HG02943 (cell line): Measurements from ENCODE around the gene CORO2B.
"Not testable (repeated sequence)": the region's sequence is repeated elsewhere in the genome, so short reads cannot be mapped to it uniquely, and the experiment has no call there.

Experiments
- ATAC-seq: cut with Tn5 transposase; IDR thresholded peaks from one replicate; pipeline ENCODE4 v1.9.1; 2021; ENCODE audit warnings: mild to moderate bottlenecking, low read depth, moderate library complexity; ENCODE audit not compliant: unreplicated experiment

Gene CORO2B

DNA sequence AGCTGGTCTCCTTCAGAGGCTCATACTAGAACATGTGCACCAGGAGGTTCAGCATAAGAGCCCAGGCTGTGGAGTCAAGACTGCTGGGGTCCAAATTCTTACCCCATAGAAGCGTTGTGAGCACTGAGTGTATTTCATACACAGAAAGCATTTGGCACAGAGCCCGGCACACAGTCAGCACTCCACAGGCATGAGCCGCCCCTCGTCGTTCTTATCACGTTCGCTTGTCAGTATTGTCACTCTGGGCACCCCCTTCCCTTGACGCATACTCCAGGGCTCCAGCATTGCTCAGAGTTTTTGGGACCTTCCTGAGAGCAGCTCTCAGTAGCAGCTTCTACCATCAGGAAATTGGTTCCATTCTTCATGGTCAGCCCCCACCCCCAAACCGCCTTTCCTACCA, 25.2 kb downstream of the CORO2B start:
- no peak for ATAC-seq

DNA sequence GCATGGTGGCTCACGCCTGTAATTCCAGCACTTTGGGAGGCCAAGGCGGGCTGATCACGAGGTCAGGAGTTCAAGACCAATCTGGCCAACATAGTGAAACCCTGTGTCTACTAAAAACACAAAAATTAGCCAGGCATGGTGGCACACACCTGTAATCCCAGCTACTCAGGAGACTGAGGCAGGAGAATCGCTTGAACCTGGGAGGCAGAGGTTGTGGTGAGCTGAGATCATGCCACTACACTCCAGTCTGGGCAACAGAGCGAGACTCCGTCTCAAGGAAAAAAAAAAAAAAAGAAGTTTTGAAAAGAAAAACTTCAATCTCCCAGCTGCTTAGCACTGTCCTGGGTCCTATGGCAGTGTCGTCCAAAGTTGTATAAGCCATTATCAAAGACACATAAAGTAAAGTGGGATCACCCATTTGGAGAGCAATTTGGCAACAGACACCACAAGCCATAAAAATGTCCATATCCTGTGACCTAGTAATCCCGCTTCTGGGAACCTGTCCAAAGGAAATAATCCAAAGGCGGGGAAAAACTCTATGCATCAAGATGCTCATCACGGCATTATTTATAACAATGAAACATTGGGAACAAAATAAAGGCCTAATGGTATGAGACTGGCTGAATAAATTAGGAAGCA, 26.2 kb downstream of the CORO2B start:
- not testable (repeated sequence) for ATAC-seq

DNA sequence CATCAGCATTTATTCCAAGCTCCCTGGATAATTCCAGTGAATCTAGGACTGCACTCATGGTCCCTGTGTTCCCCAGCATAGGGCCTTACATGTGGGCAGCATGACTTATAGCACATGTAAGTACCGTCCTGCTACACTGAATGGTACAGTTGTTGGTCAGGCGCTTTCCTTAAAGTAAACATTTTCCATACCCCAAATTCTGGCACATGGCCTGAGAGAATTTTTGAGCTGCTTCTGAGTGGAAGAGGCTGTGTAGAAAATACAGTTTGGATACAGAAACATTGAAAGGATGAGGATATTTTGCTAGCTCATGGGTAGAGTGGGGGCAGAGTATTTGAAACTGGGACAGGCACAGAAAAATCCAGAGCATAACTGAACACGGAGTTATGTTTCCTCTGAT, 27.6 kb downstream of the CORO2B start:
- ATAC-seq, result no peak

DNA sequence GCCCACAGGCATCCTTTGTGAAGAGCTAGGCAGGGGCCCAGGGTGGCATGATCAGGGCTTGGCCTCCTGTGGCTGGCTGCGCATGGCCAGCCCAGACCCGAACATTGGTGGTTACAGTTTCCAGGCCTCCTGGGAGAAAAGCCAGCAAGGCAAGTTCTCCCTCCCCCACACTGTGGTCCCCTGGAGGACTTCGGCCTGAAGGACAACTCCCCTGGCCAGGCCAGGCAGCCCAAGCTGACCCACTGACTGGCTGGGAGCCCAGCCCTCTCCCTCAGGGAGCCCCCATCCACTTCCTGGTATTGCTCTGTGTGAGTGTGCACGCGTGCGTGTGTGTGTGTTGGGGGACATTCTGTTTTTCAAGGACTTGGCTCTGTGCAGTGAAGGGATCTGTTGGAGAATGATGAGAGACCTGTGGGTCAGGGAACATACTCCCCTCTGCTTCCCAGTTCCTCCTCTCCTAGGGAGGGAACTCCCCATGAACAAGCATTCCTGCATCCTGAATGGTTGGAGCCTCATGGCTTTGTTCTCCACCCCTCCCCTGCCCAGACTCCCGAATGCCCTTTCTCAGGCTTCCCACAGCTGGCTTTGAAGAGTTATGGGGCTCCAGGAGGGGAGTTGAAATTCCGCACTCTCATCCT, 29.5 kb downstream of the CORO2B start:
- no peak for ATAC-seq

DNA sequence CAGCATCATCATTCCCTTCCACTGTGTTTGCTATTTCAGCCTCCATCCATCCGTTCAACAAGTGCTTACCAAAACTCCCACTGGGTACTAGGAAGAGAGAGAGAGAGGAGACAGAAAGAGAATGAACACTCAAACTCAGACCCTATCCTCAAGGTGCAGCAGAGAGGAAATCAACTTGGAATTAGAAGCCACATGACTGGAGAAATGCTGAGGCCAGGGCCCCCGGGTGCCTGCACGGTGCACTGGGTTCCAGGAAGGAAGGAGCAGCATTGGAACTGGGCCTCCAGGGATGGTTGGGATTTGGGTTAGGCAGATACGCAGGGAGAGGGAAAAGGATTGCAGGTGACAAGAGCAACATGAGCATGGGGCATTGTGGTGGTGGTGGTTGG, 30.0 kb downstream of the CORO2B start:
- ATAC-seq, result no peak

DNA sequence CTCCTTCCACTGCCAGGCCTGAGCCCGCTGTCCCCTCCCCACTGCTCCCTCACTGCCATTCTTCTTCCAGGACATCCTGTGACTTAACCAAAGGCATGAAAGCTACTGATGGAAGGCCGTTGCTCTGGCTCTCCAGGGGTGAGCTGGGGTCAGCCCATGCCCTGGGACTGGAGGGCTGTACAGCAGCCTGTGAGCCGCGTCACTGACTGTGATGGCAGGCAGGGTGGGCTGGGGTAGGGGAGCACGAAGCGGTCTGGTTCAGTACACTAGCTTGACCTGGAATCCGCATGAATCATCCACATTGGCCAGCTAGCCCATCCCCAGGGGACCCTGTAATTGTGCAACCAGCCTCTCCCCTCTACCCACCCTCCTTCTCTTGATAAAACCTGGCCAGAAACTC, 30.8 kb downstream of the CORO2B start:
- ATAC-seq, result no peak

DNA sequence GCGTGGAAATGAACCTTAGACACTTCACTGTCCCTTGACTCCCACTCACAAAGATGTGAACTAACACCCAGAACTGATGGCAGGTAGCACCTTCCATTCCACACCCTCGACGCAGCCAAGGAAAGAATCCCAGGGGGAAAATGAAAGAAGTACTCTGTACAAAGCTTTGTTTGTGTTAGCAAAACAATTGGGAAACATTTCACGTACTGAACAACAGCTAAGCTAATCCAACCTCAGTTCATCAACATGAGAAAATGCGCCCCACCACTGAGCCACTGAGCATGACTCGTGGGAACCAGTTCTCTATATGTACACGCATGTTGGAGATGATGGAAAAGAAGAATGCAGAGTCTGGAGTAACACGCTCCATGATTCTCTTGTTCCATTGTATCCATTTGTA, 32.0 kb downstream of the CORO2B start:
- no peak for ATAC-seq

DNA sequence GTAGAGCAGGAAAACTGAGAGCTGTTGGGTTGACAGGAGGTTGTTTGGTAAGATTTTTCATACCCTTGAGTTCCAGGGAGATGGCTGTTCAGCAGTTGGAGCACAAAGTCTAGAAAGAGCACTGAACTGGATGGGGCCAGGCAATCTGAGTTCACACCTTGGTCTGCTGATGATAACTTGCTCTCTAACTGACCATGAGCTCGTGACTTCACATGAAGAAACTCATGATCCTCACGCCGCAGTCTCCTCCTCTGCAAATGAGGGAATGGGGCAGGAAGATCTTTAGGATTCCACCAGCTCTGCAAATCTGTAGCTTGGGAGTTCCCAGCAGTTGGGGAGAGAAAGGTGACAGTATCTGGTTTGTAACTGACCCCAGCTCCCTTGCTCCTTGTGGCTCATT, 33.7 kb downstream of the CORO2B start:
- ATAC-seq, result no peak

DNA sequence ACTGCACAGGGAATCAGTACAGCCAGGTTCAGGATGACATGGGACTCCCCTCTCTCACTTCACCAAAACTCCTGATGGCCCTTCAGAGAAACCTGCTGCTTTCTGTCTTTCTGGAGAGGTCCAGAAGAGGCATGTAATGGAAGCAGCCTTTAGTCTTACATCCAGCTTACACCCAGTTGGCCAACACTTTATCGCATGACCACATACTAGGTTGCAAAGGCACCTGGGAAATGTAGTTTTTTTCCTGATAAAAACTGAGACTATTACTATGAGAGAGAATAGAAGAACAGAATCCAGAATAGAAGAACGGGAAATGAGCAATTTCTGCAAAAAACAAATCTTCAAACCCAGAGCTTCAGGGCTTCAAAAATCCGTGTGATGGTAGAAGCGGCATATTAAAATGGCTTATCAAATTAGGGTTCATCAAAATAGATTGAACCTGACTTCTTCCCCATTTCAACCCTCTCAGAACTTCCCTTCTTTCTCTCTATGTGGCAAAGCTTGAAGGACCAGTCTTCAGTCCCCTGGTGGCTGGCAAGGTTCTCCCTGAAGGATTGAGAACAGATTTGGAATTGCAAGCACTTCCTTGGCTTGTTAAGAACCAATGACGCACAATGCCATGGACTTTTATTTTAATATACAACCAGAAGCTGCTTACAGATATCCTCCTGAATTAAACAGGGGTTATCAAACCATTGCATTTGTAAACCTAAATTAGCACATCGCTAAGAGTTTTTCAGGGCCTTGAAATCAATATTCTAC, 34.4 kb downstream of the CORO2B start:
- no peak for ATAC-seq

DNA sequence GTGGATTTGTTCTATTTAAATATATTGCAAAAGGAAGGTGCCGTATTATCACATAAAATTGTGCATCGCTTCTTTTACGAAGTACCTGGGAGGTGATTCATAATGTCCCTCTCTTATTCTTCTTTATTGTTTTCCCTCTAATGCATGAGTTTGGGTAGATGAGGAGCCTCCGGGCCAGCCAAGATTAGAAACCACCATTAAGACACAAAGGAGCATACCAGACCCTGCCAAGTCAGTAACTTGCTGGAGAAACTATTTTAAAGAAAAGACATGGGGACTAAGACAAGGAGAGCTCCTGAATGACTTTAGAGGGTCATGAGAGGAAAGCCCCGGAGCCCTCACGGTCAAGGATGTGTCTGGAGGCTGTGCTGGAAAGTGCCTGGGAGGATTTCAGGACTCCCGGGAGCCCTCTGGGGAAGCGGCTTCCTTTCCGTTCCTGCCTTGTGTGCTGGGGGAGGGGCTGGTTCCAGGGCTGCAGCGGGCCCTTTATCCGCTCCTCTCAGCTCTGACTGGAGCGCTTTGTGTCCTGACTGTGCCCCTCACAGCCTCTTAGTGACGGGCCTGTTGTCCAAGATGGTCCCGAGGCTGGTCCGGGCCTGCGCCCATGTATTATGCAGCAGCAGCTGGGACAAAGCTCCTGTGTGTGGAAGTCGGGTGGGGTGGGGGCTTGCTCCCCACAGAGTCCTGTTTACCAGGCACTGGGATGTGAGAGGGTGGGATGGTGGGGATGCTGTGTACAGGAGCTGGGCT, 35.7 kb downstream of the CORO2B start:
- ATAC-seq, result no peak

DNA sequence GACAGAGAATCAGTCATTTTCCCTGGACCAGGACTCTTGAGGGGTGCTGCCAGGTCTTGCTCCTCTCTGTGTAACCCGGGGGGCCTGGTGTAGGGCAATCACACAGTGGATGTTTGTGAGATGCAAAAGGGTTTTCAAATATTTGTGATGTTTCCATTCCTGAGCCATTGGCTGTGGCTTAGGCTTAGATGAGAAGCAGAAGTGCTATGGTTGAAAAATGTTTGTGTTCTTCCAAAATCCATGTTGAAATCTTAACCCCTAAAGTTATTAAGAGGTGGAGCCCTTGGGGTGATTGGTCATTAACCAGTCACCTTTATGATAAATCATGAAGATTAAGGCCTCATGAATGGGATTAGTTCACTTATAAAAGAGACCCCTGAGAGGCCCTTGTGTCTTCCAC, 36.5 kb downstream of the CORO2B start:
- ATAC-seq, result no peak

DNA sequence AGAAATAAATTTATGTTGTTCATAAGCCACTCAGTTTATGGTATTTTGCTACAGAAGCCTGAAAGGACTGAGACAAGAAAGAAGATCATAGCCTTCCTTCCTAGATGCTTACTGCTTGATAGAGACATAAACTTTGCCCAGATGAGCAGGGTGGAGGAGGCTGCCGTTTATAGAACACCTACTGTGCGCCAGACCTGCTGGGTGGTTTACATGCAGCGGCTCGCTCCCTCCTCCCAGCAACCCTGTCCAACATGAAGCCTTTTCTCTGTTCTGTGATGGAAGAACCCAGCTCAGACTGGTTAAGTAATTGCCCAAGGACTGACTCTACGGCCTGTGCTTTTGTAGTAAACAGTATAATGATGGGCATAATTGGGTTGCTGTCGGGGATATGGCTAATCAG, 37.0 kb downstream of the CORO2B start:
- no peak for ATAC-seq

DNA sequence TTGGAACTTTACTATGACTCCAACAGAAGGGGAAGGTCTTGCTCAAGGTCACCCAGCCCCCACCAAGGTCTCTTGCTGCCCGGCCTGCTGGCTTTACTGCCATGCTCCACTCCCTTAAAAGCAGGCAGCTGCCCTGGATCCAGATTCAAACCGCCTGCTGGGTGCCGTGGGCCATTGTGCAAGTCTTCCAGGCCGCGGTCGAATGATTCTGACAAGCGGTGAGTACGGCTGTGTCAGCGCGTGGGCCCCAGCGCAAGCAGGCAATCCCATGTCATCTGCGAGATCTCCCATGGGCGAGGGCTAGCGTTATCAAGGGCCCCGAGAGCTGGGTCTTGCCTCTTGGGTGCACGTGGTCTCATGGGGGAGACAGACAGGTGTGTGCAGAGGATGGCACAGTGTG, 37.6 kb downstream of the CORO2B start:
- ATAC-seq, result no peak

DNA sequence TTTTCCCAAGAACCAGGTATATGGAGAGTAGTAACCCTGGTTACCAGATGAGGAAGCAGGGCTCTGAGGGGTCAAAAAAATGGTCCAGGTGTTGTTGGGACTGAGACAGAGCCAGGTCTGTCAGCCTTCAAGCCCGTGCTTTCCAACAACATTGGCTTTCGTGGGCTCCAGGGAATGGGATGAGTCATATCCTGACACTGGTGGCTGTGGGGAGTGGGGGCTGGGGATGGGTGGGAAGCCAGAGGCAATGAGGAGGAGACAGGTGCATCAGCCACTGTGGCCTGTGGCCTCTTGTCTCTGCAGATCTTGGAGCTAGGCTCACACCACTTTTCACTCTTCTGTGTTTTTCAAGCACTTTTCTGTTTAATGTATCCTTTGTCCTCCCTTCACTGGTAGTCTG, 38.2 kb downstream of the CORO2B start:
- no peak for ATAC-seq

DNA sequence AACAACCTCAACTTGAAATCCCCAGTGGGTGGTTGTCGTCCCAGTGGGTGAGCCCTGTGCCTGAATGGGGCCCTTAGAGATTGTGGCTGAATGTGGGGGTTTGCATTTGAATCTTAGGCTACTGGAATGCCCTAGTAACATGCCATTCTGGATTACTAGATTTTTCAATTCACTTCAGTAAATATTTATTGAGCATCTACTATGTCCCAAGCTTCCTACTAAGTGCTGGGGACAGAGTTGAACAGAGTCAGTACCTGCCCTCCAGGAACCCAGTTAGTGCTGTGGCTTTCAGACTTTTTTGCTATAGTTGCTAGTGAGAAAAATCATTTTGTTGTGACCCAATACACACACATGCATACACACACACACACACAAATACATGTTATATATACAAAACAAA, 39.0 kb downstream of the CORO2B start:
- no peak for ATAC-seq

DNA sequence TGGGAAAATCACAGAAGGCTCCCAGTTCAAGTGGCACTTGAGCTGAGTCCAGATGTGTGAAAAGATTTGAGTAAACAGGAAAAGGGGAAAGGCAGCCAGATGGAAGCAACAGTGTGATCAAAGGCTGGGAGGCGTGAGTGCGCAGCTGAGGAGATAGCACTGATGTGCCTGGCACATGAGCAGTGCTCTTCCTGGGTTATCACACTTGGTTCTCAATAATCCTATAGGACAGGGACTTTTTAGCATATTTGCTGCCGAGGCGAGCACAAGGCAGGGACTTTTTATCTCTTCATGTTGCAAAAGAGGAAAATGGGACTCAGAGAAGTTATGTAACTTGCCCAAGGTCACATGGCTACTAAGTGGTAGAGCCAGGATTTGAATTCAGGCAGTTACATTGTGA, 39.6 kb downstream of the CORO2B start:
- ATAC-seq, result no peak

DNA sequence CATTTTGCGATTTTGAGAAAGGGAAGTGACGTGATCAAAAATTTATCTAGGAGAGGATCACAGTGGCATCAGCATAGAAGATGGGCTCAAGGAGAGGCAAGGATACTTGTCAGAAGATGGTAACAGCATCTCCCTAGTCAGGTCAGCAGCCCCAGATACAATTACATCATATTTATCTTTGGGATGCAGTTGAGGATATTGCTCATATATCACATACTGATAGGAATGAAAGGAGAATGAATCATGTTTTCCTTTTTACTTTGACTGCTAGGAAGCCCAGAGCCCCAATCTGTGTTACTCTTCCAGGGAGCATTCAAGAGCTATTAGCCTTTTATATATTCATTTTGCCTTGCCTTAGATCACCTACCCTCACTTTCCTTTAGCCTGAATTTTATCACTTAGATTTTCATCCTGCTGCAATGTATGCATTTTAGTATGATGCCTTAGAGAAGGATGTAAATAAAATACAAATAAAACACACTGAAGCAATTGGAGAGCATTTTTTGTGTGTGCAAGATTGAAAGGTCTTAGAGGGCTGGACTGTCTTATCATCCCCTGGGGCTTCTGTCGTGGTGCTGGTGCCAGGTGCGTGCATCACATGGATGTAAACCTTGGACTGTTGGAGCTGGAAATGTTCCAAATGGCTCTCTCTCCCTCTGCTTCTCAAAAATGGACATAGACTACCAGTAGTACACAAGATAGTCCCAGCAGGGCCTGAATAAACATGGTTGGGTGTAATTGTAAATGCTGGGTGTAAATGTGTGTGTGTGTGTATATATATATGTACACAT, 40.3 kb downstream of the CORO2B start:
- ATAC-seq, result no peak

DNA sequence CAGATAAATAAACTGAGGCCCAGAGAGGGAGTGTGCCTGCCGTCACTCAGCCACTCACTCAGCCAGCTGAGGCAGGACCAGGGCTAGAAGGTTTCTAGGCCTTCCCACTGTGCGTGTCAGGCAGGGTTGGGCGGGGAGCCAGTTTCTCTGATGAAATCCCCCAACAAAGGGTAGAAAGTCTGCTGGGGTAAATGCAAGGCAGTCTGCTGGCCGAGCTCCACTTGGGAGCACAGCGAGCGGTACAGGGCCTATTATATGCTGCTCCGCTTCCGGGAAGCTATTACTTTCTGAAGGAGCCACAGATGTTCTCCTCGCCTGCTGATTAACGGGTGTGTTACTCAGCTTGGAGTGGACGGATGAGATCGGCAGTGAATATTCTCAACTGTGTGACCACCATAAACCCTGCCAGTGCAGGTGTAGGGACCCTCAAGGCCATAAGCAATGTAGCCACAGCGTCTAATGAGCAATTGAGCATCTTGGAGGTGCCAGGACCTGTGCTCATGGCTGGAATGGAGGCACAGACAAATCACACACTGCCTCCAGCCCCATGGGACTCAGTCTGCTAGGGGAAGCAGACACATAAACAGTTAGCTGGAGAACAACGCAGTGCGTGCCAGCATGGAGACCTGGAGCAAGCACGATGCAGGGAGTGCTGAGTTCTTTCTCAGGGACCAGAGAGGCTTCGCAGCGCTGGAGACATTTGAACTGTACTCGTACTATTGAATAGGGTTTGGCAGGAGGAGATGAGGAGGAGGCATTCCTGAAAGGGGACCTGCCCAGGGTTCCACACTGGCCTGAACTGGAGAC, 42.1 kb downstream of the CORO2B start:
- ATAC-seq, result no peak

DNA sequence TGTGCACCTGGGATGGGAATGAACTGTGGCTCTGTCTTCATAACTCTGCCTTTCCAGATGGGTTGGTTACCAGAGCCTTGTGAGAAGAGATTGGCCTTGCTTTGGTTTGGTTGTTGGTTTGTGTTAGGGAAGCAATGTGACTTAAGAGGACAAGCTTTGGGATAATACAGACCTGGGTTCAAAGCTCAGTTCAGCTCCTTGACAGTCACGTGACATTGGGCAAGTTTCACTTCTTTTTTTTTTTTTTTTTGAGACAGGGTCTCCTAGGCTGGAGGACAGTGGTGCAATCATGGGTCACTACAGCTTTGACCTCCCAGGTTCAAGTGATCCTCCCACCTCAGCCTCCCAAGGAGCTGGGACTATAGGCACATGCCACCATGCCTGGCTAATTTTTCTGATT, 42.7 kb downstream of the CORO2B start:
- ATAC-seq, result no peak
